ENCODE measurements around the gene CEACAM16.

GRCh38 chr19:44708940-44709339, 10.0 kb downstream of the CEACAM16 start:
- TF ChIP-seq CTCF (IDR thresholded peaks at IDR 0.05) (no peak), POLR2A (IDR thresholded peaks at IDR 0.05) (no peak)
